Thymus (tissue), 11 donors: Measurements from ENCODE around the gene SHC2. TPM values are rescaled to one million over a fixed set of nuclear protein-coding genes. Genes with fewer than 3 reads are reported as not detected.

Experiments used
- DNase-seq, 9 donors: peaks; one replicate each; pipeline ENCODE4 v3.0.0-alpha.2; 2013; ENCODE audit warnings: low spot score in 9 of 9, low read depth in 6 of 9, missing footprints in 1 of 9
- H3K27ac ChIP-seq, 2 donors: one replicate each; pipeline ENCODE4 v1.5.1; 2013; ENCODE audit warnings: control low read depth in 1 of 2, low read depth in 1 of 2, low read length in 1 of 2, mild to moderate bottlenecking in 1 of 2, moderate library complexity in 1 of 2
- H3K27me3 ChIP-seq, 2 donors: one replicate each; pipeline ENCODE4 v1.5.1; 2013; ENCODE audit warnings: low read length in 1 of 2; ENCODE audit not compliant: control insufficient read depth in 2 of 2, insufficient read depth in 1 of 2
- H3K36me3 ChIP-seq, 2 donors: one replicate each; pipeline ENCODE4 v1.5.1; 2013; ENCODE audit warnings: low read length in 1 of 2, mild to moderate bottlenecking in 1 of 2, moderate library complexity in 1 of 2; ENCODE audit not compliant: control insufficient read depth in 2 of 2, insufficient read depth in 2 of 2
- H3K4me1 ChIP-seq, 2 donors: one replicate each; pipeline ENCODE4 v1.5.1; 2013; ENCODE audit warnings: low read length in 2 of 2; ENCODE audit not compliant: control insufficient read depth in 2 of 2, insufficient read depth in 2 of 2
- H3K4me3 ChIP-seq, 2 donors: one replicate each; pipeline ENCODE4 v1.5.1; 2013; ENCODE audit warnings: low read length in 2 of 2, control low read depth in 1 of 2, mild to moderate bottlenecking in 1 of 2
- H3K9me3 ChIP-seq, 2 donors: one replicate each; pipeline ENCODE4 v1.5.1; 2013; ENCODE audit warnings: low read length in 1 of 2, mild to moderate bottlenecking in 1 of 2; ENCODE audit not compliant: control insufficient read depth in 2 of 2, insufficient read depth in 1 of 2
- WGBS: extraction: QIAGEN DNeasy Blood & Tissue Kit; methylation state at CpG from one replicate; pipeline ENCODE4 v1.1.7; 2013; 5-methylcytosine and 5-hydroxymethylcytosine counted together
- polyA plus RNA-seq: library from polyadenylated mRNA; stranded (reverse); fragments of 200-250 nt; gene quantifications from one replicate; pipeline ENCODE4 v1.2.3, GENCODE V29; 2013
- total RNA-seq: library from RNA; stranded (reverse); fragments of 120-200 nt; gene quantifications from one replicate; pipeline ENCODE4 v1.2.4, GENCODE V29; 2013
- donor health status: healthy.

Gene SHC2
- total and polyA plus RNA-seq, 2 donors: 1.1 to 5.2 TPM

DNA sequence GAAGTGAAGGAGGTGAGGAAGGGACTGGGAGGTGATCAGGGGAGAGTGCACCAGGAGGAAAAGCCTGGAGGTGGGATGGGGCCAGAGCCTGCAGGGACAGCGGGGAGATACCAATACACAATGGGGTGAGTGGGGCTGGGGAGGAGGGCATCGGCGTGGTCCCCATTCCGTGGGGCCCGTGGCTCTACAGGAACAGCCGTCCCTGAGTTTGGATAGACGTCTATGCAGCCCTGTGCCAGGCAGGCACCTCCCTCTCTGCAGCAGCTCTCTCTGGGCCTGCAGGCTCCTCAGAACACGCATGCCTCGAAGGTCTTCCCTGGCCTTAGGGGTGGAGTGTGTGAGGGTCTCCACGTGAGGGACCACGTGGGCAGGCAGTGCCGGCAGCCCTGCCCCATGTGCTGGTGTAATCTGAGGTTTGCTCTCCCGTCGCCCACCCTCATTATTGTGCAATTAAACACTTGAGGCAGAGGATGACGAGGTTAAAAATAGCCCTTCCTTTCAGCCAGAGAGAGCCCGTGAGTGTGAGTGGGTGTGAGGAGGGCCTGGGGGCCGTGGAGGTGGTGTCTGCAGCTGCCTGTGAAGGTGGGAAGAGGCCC is 68.4 kb downstream of the SHC2 start:
- Histone ChIP-seq H3K27me3 (peaks cover 0 to 11% of the 10 kb centered on the region in 2 donors), H3K4me1 (no peaks in the 10 kb centered on the region), H3K36me3 (no peaks in the 10 kb centered on the region), H3K27ac (no peak overlapping the region), H3K9me3 (peaks cover 0 to 23% of the 10 kb centered on the region in 2 donors), H3K4me3 (no peak overlapping the region)
- WGBS: 59% methylated on average over 17 of the region's 17 CpGs
- no peak for DNase-seq

DNA sequence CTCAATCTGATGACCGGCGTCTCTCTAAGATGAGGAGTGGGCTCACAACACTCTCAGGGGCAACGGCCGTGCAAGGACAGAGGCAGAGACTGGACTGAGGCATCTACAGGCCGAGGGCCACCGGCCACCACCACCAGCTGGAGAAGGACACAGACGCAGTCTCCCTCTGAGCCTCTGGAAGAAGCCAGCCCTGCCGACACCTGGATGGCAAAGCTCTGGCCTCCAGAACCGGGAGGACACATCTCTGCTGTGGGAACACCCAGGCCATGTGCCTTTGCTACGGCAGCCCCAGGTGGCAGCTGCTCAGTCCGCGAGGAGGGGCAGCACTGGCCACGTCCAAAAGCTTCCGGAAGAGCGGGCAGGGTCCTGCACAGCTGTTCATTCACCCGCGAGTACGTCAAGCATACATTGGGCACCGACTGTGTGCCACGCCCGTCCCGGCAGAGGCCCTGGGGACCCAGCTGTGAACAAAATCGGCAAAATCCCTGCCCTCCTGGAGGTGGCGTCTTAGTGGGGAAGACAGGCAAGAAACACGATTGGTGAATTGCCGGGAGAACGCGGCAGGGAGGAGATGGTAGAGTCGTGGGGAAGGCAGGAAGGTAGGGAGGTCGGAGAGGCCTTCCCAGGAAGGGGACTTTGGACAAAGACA is 69.0 kb downstream of the SHC2 start:
- no peaks in the 10 kb centered on the region for H3K36me3 ChIP-seq
- peaks cover 0 to 11% of the 10 kb centered on the region in 2 donors for H3K27me3 ChIP-seq
- no peak for DNase-seq
- no peak overlapping the region for H3K27ac ChIP-seq
- H3K9me3 ChIP-seq: peaks cover 0 to 18% of the 10 kb centered on the region in 2 donors
- WGBS: 93% methylated on average over 30 of the region's 30 CpGs
- no peak overlapping the region for H3K4me3 ChIP-seq
- H3K4me1 ChIP-seq: no peaks in the 10 kb centered on the region

DNA sequence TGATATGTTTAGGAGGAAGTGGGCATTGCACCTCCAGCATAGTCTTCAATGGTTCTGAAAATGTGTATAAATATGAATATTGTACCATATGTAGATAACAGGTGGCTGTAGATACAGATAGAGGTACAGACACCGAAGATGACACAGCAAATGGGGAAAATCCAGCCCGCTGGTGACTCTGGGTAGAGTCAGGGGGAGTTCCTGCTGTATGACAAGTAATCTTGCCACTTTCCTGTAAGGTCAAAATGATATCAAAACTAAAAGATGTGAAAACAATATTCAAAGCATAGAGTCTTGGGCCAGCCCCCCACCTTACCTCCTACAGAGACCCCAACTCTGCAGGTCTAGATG is 69.7 kb downstream of the SHC2 start:
- DNase-seq: no peak
- H3K27ac ChIP-seq: no peak overlapping the region
- WGBS: 80% methylated on average over 2 of the region's 2 CpGs
- H3K4me3 ChIP-seq: no peak overlapping the region
- no peaks in the 10 kb centered on the region for H3K4me1 ChIP-seq
- peaks cover 0 to 11% of the 10 kb centered on the region in 2 donors for H3K27me3 ChIP-seq
- H3K36me3 ChIP-seq: no peaks in the 10 kb centered on the region
- peaks cover 0 to 14% of the 10 kb centered on the region in 2 donors for H3K9me3 ChIP-seq

DNA sequence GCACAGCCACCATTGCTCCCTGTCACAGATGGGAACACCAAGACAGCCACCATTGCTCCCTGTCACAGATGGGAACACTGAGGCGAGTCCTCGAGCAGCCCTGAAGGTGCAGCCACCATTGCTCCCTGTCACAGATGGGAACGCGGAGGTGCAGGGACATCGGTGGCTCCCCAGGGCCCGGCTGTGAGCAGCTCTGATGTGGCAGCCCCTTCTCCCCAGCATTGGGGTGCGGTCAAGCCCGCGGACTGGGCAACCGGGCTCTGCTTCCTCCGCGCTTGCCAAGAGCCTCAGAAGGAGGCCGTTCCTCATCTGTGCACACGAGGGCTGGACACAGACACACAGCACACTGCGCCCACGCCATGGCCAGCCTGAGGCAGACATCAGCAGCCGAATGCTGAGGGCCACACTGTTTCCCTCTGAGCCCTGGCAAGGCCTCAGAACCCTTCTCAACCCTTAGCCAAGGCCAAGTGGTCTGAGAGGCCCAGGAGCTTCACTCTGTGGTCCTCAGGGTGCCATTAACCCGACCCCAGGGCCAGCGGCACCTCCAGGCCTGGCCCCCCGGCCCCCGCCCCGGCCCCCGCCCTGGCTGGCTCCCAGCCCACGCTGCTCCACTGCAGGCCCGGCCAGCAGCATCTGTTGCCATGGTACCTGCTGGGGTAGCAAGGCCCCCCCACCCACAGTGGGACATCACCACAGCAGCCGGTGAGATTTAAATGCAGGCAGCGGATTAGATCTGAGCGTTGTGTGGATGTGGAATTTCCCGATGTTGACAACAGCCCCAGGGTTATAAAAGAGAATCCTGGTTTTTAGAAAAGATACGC is 70.2 kb downstream of the SHC2 start:
- DNase-seq: no peak
- no peak overlapping the region for H3K27ac ChIP-seq
- H3K27me3 ChIP-seq: peaks cover 0 to 11% of the 10 kb centered on the region in 2 donors
- peaks cover 0 to 14% of the 10 kb centered on the region in 2 donors for H3K9me3 ChIP-seq
- no peaks in the 10 kb centered on the region for H3K36me3 ChIP-seq
- WGBS: 90% methylated on average over 30 of the region's 30 CpGs
- no peak overlapping the region for H3K4me3 ChIP-seq
- H3K4me1 ChIP-seq: no peaks in the 10 kb centered on the region

DNA sequence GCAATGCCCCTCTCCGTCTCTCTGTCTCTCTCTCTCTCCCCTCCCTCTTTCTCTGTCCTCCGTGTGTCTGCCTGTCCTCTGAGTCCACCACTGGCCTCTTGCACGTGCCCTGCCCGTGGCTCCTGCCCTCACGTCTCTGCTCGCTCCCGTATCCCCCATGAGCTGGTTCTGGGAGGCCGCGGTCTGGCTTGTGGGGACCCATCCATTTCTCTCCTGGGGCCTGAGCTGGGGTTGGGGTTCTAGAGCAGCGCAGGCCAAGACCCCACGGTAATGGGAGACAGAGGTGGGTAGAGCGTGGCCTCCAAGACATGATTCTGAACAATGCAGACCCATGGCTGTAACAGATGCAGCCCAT is 70.9 kb downstream of the SHC2 start:
- H3K36me3 ChIP-seq: no peaks in the 10 kb centered on the region
- peaks cover 0 to 14% of the 10 kb centered on the region in 2 donors for H3K9me3 ChIP-seq
- H3K27me3 ChIP-seq: peaks cover 0 to 11% of the 10 kb centered on the region in 2 donors
- no peak overlapping the region for H3K27ac ChIP-seq
- no peak for DNase-seq
- no peaks in the 10 kb centered on the region for H3K4me1 ChIP-seq
- no peak overlapping the region for H3K4me3 ChIP-seq
- 86% methylated on average over 12 of the region's 12 CpGs for WGBS

DNA sequence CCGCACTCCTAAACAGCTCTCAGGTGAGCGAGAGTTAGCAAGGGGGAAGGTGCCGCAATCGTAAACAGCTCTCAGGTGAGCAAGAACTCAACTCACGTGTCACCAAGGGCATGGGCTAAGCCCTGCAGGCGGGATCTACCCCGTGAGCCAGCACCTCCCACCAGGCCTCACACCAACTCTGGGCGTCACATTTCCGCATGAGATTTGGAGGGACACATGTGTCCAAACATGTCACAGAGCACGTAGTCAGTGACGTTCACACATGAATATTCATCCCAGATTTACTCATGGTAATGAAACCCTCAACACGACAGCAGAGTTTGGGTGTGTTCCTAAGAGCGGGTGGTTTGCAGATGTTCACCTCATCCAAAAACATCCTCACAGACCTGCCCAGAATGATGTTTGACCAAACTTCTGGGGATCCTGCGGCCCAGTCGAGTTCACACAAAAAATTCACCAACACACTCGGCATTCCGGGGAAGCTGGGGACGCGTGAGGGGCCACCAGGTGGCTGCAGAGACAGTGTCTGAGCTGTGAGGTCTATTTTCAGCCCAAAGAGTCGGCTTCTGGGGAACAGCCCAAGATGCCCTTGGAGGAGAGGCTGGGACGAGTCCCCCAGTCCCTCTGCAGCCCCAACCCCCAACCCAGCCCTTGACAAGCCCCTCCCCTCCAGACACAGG is 71.4 kb downstream of the SHC2 start:
- 64% methylated on average over 21 of the region's 21 CpGs for WGBS
- DNase-seq: no peak

DNA sequence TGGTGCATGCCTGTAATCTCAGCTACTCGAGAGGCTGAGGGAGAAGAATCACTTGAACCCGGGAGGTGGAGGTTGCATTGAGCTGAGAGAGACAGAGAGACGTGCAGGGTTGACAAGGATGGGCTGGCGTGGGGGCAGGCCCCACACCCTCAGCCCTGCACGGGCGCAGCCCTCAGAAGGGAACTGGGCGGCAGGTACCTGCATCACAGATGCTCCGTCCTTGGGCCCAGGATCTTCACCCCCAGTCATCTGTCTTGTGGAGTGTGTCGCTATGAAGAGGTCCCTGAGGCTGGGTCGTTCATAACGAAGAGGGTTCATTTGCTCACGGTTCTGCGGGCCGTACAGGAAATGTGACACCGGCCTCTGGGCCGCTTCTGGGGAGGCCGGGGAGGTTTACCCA is 72.1 kb downstream of the SHC2 start:
- WGBS: 82% methylated on average over 17 of the region's 17 CpGs
- Histone ChIP-seq H3K27ac (no peak overlapping the region), H3K4me1 (no peaks in the 10 kb centered on the region), H3K9me3 (peaks cover 0 to 14% of the 10 kb centered on the region in 2 donors), H3K4me3 (no peak overlapping the region), H3K36me3 (no peaks in the 10 kb centered on the region), H3K27me3 (peaks cover 3 to 23% of the 10 kb centered on the region in 2 donors)
- no peak for DNase-seq

More for the DNA sequence above, 71.4 kb downstream of the SHC2 start:
- Histone ChIP-seq H3K27ac (no peak overlapping the region), H3K9me3 (peaks cover 0 to 14% of the 10 kb centered on the region in 2 donors), H3K27me3 (peaks cover 2 to 16% of the 10 kb centered on the region in 2 donors), H3K4me1 (no peaks in the 10 kb centered on the region), H3K4me3 (no peak overlapping the region), H3K36me3 (no peaks in the 10 kb centered on the region)

DNA sequence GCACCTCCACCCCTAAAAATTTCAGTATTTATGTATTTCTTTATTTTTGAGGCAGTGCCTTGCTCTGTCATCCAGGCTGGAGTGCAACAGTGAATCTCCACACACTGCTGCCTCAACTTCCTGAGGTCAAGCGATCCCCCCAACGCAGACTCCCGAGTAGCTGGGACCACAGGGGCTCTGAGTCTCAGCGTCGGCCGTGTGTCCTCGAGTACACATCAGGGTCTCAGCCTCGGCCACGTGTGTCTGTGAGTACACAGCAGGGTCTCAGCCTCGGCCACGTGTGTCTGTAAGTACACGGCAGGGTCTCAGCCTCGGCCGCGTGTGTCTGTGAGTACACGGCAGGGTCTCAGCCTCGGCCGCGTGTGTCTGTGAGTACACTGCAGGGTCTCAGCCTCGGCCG is 73.1 kb downstream of the SHC2 start:
- 88% methylated on average over 17 of the region's 21 CpGs for WGBS
- H3K27ac ChIP-seq: no peak overlapping the region
- H3K4me3 ChIP-seq: no peak overlapping the region
- H3K9me3 ChIP-seq: peaks cover 0 to 9% of the 10 kb centered on the region in 2 donors
- H3K27me3 ChIP-seq: peaks cover 3 to 32% of the 10 kb centered on the region in 2 donors
- DNase-seq: no peak
- H3K36me3 ChIP-seq: no peaks in the 10 kb centered on the region
- H3K4me1 ChIP-seq: no peaks in the 10 kb centered on the region
